Measurements from ENCODE around the gene RRM1.
"Not testable (repeated sequence)": the region's sequence is repeated elsewhere in the genome, so short reads cannot be mapped to it uniquely, and the experiment has no call there.

The RRM1 gene

GRCh38 chr11:4094348-4095291, at the start of gene RRM1:
RRM1 (plus strand) TSS chr11:4094799; CDS start chr11:4095013, 214 bp downstream.
- H2AFZ ChIP-seq (ENCODE audit: low read depth, low read length), result peak within 1 kb of the TSS; percentile 74
- no peaks in the 10 kb centered on the region for H3K9me3 ChIP-seq (ENCODE audit: low read length)
- H3K36me3 ChIP-seq (ENCODE audit: insufficient read depth, low read length), result peaks cover 10% of the 10 kb centered on the region
- no peaks in the 10 kb centered on the region for H3K27me3 ChIP-seq (ENCODE audit: insufficient read depth, low read length)
- peaks cover 17% of the 10 kb centered on the region for H3K4me1 ChIP-seq (ENCODE audit: insufficient read depth, low read length)
- peak within 1 kb of the TSS; percentile 91 for H3K4me3 ChIP-seq (ENCODE audit: low read length)

DNA sequence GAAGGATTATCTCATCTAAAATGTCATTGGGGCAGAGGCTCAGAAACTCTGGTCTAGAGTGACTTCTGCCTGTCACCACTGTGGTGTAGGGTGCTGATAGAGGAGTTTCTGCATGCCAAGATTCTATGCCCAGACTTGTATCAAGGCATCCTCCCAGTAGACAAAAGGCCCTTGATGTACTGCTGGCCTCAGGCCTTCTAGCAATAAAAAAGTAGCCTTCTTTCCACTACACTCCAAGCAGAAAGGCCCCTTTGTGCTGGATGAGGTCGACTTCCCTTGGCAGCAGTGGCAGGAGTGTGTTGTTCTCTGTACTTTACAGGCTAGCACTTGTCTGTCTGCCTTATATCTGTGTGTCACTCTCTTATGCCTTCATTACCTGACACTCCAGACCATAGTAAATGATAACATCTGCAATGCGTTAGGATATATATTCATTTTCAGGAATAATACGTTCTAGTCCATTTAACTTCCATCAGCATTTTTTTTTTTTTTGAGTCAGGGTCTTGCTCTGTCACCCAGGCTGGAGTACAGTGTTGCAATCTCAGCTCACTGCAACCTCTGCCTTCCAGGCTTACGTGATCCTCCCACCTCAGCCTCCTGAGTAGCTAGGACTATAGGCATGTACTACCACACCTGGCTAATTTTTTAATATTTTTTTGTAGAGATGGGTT, 49.5 kb upstream of the RRM1 start:
- Histone ChIP-seq H3K4me1 (ENCODE audit: insufficient read depth, low read length) (no peaks in the 10 kb centered on the region), H3K9me3 (ENCODE audit: low read length) (no peaks in the 10 kb centered on the region), H3K4me3 (ENCODE audit: low read length) (no peak overlapping the region), H3K36me3 (ENCODE audit: insufficient read depth, low read length) (no peaks in the 10 kb centered on the region), H2AFZ (ENCODE audit: low read depth, low read length) (no peak overlapping the region), H3K27me3 (ENCODE audit: insufficient read depth, low read length) (no peaks in the 10 kb centered on the region)

DNA sequence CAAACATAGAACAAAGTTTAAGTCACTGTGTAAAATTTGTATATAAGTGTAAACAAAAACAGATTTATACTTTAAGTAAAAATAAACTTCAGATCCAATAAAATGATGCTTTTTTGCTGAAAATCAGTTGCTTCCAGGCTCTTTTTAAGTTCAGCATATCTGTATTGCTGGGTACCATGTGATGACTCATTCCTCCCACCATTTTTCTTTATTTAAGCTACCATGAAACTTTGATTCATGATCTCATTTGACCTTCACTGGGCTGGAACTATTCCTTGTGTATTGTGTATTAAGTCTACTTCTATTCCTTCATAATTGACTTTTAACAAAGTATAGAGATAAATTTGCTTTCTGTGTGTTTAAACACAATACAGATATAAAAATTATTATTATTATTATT, 46.3 kb upstream of the RRM1 start:
- Histone ChIP-seq H3K4me1 (ENCODE audit: insufficient read depth, low read length) (no peaks in the 10 kb centered on the region), H3K36me3 (ENCODE audit: insufficient read depth, low read length) (no peaks in the 10 kb centered on the region), H2AFZ (ENCODE audit: low read depth, low read length) (no peak overlapping the region), H3K27me3 (ENCODE audit: insufficient read depth, low read length) (no peaks in the 10 kb centered on the region), H3K9me3 (ENCODE audit: low read length) (no peaks in the 10 kb centered on the region), H3K4me3 (ENCODE audit: low read length) (no peak overlapping the region)

- no peak overlapping the region for H2AFZ ChIP-seq (ENCODE audit: low read depth, low read length)
- H3K4me3 ChIP-seq (ENCODE audit: low read length), result no peak overlapping the region
- no peaks in the 10 kb centered on the region for H3K36me3 ChIP-seq (ENCODE audit: insufficient read depth, low read length)
- H3K27me3 ChIP-seq (ENCODE audit: insufficient read depth, low read length), result no peaks in the 10 kb centered on the region
- H3K4me1 ChIP-seq (ENCODE audit: insufficient read depth, low read length), result no peaks in the 10 kb centered on the region
- H3K9me3 ChIP-seq (ENCODE audit: low read length), result no peaks in the 10 kb centered on the region
Measured at GRCh38 chr11:4049006-4049405, 45.6 kb upstream of the RRM1 start.

- Histone ChIP-seq H2AFZ (ENCODE audit: low read depth, low read length) (no peak overlapping the region), H3K36me3 (ENCODE audit: insufficient read depth, low read length) (no peaks in the 10 kb centered on the region), H3K4me1 (ENCODE audit: insufficient read depth, low read length) (no peaks in the 10 kb centered on the region), H3K9me3 (ENCODE audit: low read length) (no peaks in the 10 kb centered on the region), H3K27me3 (ENCODE audit: insufficient read depth, low read length) (no peaks in the 10 kb centered on the region), H3K4me3 (ENCODE audit: low read length) (no peak overlapping the region)
Measured at GRCh38 chr11:4050138-4050537, 44.5 kb upstream of the RRM1 start.

DNA sequence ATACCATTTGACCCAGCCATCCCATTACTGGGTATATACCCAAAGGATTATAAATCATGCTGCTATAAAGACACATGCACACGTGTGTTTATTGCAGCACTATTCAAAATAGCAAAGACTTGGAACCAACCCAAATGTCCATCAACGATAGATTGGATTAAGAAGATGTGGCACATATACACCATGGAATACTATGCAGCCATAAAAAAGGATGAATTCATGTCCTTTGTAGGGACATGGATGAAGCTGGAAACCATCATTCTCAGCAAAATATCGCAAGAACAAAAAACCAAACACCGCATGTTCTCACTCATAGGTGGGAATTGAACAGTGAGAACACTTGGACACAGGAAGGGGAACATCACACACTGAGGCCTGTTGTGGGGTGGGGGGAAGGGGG, 41.4 kb upstream of the RRM1 start:
- not testable (repeated sequence) for H3K9me3 ChIP-seq (ENCODE audit: low read length); H3K4me1 ChIP-seq (ENCODE audit: insufficient read depth, low read length); H3K4me3 ChIP-seq (ENCODE audit: low read length); H2AFZ ChIP-seq (ENCODE audit: low read depth, low read length); H3K36me3 ChIP-seq (ENCODE audit: insufficient read depth, low read length); H3K27me3 ChIP-seq (ENCODE audit: insufficient read depth, low read length)

GRCh38 chr11:4054643-4055042, 40.0 kb upstream of the RRM1 start:
- Histone ChIP-seq H3K4me1 (ENCODE audit: insufficient read depth, low read length) (no peaks in the 10 kb centered on the region), H3K36me3 (ENCODE audit: insufficient read depth, low read length) (no peaks in the 10 kb centered on the region), H3K4me3 (ENCODE audit: low read length) (no peak overlapping the region), H3K27me3 (ENCODE audit: insufficient read depth, low read length) (no peaks in the 10 kb centered on the region), H2AFZ (ENCODE audit: low read depth, low read length) (no peak overlapping the region), H3K9me3 (ENCODE audit: low read length) (no peaks in the 10 kb centered on the region)

DNA sequence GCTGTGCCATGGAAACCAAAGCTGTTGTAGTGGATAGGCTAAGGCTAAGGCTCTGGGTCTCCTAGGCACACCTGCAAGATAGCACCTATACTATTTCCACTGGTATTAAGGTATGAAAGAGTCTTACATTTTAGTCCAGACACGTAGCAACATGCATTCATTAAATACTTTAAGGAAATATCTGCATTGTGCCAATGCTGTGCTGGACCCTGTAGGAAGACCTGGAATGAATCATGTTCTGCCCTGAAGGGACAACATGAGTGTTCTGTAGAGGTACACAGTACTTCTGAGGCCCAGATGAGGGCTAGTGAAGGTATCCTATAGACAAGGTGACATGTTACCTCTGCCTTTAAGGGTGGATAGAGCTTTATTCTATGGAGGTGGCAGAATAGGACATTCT, 35.2 kb upstream of the RRM1 start:
- Histone ChIP-seq H3K9me3 (ENCODE audit: low read length) (no peaks in the 10 kb centered on the region), H3K4me1 (ENCODE audit: insufficient read depth, low read length) (no peaks in the 10 kb centered on the region), H3K4me3 (ENCODE audit: low read length) (no peak overlapping the region), H3K27me3 (ENCODE audit: insufficient read depth, low read length) (no peaks in the 10 kb centered on the region), H3K36me3 (ENCODE audit: insufficient read depth, low read length) (peaks cover 2% of the 10 kb centered on the region), H2AFZ (ENCODE audit: low read depth, low read length) (no peak overlapping the region)

- peaks cover 2% of the 10 kb centered on the region for H3K4me1 ChIP-seq (ENCODE audit: insufficient read depth, low read length)
- H3K36me3 ChIP-seq (ENCODE audit: insufficient read depth, low read length), result peaks cover 2% of the 10 kb centered on the region
- H3K4me3 ChIP-seq (ENCODE audit: low read length), result no peak overlapping the region
- H3K27me3 ChIP-seq (ENCODE audit: insufficient read depth, low read length), result no peaks in the 10 kb centered on the region
- H2AFZ ChIP-seq (ENCODE audit: low read depth, low read length), result no peak overlapping the region
- no peaks in the 10 kb centered on the region for H3K9me3 ChIP-seq (ENCODE audit: low read length)
Measured at GRCh38 chr11:4060182-4060923, 34.2 kb upstream of the RRM1 start.

DNA sequence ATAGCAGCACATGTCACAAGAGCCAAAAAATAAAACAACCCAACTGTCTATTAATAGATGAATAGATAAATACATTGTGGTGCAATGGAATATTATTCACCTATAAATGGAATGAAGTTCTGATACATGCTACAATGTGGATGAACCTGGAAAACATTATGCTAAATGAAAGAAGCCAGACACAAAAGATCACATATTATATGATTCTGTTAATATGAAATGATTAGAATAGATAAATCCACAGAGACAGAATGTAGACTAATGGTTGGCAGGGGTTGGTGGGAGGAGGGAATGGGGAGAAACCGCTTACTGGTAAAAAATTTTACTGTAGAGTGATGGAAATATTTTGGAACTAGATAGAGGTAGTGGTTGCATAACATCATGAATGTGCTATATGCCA, 32.9 kb upstream of the RRM1 start:
- Histone ChIP-seq H3K4me3 (ENCODE audit: low read length) (no peak overlapping the region), H3K9me3 (ENCODE audit: low read length) (no peaks in the 10 kb centered on the region), H3K27me3 (ENCODE audit: insufficient read depth, low read length) (no peaks in the 10 kb centered on the region), H3K36me3 (ENCODE audit: insufficient read depth, low read length) (peaks cover 2% of the 10 kb centered on the region), H2AFZ (ENCODE audit: low read depth, low read length) (no peak overlapping the region), H3K4me1 (ENCODE audit: insufficient read depth, low read length) (peaks cover 4% of the 10 kb centered on the region)

DNA sequence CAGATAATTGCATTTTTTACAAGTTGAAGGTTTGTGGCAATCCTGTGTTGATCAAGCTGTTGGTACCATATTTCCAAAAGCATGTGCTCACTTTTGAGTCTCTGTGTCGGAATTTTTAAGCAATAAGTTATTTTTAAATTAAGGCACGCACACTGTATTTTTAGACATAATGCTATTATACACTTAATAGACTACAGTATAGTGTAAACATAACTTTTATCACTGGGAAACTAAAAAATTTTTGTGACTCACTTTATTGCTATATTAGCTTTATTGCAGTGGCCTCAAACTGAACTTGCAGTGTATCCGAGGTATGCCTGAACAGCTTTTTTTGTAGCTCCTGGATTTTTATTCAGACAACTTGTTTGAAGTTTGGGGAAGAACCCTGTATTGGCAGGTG, 31.3 kb upstream of the RRM1 start:
- Histone ChIP-seq H3K4me3 (ENCODE audit: low read length) (no peak overlapping the region), H3K36me3 (ENCODE audit: insufficient read depth, low read length) (peaks cover 2% of the 10 kb centered on the region), H3K27me3 (ENCODE audit: insufficient read depth, low read length) (no peaks in the 10 kb centered on the region), H3K9me3 (ENCODE audit: low read length) (no peaks in the 10 kb centered on the region), H3K4me1 (ENCODE audit: insufficient read depth, low read length) (peaks cover 4% of the 10 kb centered on the region), H2AFZ (ENCODE audit: low read depth, low read length) (no peak overlapping the region)

GRCh38 chr11:4064278-4064955, 30.2 kb upstream of the RRM1 start:
- H3K4me1 ChIP-seq (ENCODE audit: insufficient read depth, low read length), result peaks cover 4% of the 10 kb centered on the region
- no peaks in the 10 kb centered on the region for H3K9me3 ChIP-seq (ENCODE audit: low read length)
- peaks cover 2% of the 10 kb centered on the region for H3K36me3 ChIP-seq (ENCODE audit: insufficient read depth, low read length)
- H2AFZ ChIP-seq (ENCODE audit: low read depth, low read length), result no peak overlapping the region
- no peak overlapping the region for H3K4me3 ChIP-seq (ENCODE audit: low read length)
- H3K27me3 ChIP-seq (ENCODE audit: insufficient read depth, low read length), result no peaks in the 10 kb centered on the region
